HG02943 (cell line): ENCODE results near the gene DNAJC7.
"Not testable (repeated sequence)": the region's sequence is repeated elsewhere in the genome, so short reads cannot be mapped to it uniquely, and the experiment has no call there.

Experiments
- ATAC-seq: cut with Tn5 transposase; IDR thresholded peaks from one replicate; pipeline ENCODE4 v1.9.1; 2021; ENCODE audit warnings: mild to moderate bottlenecking, low read depth, moderate library complexity; ENCODE audit not compliant: unreplicated experiment

DNAJC7 gene

DNA sequence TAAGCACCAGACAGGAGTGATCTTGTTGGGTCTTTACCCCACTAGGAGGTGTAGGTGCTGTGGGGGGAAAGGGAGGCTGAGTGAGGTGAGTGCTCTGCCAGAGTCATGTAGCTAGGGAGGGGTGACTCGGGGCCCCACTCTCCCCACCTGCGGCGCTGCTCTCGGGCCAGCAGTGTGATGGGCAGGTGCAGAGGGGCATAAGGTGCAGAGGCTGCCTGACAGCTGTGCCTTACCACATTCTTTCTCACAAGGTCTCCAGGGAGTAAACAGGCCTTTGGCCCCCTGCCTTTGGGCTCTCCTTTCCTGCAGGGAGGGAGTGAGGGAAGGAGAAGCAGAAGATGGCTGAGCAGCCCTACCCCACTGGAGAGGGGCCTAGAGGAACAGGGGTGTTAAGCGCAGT is 55.1 kb downstream of the DNAJC7 start:
- no peak for ATAC-seq

DNA sequence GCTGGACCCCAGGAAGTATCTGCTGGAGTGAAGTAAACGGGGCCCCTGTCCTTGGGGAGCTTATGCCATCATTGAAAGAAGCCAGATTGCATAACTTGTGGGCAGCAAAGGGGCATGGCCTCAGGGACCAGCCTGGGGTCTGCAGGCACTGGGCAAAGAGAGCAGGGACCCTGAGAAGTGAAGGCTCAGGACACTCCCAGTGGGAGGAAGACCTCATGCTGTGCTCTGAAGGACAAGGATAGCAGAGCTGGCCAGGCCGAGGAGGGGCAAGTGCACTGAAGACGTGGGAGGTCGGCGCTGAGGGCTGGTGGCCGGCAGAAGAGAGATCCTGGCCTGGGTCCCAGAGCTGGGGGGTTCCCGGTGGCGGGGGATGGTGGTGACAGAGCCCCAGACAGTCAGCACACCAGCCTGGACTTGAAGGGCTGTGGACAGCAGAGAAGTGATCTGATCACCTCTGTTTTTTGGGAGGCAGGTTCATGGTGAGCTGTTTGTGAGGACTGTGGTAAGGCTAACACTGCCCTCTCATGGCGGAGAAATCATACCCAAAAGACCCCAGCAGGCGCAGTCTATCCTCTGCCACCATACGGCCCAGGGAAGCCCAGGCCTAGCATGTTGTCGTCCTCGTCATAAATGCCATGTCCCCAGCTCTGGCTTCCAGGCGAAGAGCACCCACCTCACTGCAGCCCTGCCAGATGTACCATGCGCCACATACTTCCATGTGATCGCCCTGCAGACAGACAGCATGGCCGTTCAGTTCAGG is 57.7 kb downstream of the DNAJC7 start:
- ATAC-seq: no peak

DNA sequence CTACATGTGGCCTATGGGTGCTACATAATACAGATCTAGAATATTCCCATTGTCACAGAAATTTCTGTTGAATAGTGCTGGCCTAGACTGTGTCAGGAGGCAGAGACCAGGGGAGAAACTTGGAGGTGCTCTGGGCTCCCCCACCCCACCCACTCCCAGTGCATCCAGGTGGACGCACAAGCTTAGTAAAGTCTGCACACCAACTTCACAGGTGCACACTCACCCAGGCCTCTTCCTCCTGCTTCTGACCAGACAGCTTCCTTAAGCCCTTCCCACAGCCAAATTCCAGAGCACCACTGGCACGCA is 58.3 kb downstream of the DNAJC7 start:
- ATAC-seq: no peak

DNA sequence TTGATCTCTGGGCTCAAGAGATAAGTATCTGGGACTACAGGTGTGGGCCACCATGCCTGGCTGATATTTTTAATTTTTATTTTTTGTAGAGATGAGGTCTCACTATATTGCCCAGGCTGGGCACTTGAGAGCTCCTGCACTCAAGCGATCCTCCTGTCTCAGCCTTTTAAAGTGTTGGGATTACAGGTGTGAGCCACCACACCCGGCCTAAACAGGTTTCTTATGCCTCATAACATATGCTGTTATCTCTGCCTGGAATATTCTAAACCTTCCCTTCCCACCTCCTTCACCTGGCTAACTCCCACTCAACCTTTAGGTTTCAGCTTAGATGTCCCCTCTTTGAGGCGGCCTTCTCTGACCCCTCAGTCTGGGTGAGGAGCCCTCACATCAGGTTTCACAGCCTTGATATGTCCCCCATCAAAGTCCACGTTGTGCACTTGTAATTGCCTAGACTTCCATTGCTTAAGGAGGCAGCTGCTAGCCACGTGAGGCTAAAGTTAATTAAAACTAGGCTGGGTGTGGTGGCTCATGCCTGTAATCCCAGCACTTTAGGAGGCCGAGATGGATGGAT is 59.3 kb downstream of the DNAJC7 start:
- no peak for ATAC-seq

GRCh38 chr17:41957031-41957868 is 60.0 kb downstream of the DNAJC7 start:
- no peak for ATAC-seq

GRCh38 chr17:41956522-41956921 is 60.7 kb downstream of the DNAJC7 start:
- no peak for ATAC-seq

- no peak for ATAC-seq
Measured at GRCh38 chr17:41948762-41949460, 68.3 kb downstream of the DNAJC7 start.

DNA sequence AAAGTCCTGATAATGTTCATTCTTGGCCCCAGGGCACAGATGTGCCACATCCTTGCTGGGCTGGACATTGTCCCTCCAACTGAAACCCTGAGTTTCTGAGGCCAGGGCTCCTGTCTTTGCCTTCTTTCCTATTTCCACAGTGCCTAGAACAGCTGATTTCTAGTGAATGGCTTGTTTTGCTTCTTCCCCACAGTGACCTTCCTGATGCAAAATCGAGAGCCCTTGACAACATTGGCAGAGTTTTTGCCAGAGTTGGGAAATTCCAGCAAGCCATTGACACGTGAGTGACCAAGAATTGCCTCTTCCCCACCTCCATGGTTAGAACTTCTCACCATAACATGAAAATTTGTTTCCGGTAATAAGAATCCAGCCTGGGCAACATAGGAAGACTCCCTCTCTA is 72.3 kb downstream of the DNAJC7 start:
- no peak for ATAC-seq

GRCh38 chr17:41943492-41943891 is 73.7 kb downstream of the DNAJC7 start:
- no peak for ATAC-seq

DNA sequence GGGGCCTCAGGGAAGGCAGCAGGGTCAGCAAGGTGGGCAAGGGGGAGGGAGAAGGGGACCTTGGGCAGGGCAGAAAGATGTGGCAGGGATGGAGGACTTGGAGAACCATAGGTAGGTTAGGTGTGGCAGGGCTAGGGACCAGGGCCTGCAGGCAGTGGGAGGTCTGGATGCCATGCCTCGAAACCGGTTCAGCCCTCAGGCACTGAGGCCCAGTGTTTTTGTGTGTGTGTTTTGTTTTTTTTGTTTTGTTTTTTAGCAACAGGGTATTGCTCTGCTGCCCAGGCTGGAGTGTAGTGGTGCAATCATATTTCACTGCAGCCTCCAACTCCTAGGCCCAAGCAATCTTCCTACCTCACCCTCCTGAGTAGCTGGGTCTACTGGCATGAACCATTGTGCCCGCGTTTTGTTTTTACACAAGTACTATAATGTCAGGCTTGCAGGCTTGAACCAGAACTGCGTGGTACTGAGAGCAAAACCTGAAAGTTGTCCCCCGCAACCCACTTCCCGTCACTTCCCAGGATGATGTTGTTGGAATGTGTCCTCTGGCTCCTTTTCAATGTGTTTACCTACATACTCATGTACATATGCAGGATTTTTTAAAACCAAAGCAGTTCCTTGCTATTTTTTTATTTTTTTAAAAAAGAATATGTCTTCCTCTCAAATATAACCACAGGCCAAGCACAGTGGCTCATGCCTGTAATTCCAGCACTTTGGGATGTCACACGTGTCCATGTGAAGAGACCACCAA is 74.4 kb downstream of the DNAJC7 start:
- no peak for ATAC-seq

DNA sequence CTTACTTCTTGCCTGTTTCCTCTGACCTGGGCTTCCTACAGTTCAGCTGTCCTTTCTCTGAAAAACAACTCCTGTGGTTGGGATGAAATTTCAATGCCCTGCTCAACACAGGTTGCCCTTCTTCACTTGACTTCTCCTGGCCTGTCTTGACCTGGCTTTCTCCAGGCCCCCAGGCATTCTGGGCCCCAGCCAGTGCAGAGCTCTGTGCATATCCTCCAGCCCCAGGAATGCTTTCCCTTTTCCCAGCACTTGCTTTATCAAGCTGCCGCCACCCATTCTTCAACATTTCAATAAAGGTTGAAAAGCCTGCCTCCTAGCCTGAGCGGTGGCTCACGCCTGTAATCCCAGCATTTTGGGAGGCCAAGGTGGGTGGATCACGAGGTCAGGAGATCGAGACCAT is 76.1 kb downstream of the DNAJC7 start:
- no peak for ATAC-seq

DNA sequence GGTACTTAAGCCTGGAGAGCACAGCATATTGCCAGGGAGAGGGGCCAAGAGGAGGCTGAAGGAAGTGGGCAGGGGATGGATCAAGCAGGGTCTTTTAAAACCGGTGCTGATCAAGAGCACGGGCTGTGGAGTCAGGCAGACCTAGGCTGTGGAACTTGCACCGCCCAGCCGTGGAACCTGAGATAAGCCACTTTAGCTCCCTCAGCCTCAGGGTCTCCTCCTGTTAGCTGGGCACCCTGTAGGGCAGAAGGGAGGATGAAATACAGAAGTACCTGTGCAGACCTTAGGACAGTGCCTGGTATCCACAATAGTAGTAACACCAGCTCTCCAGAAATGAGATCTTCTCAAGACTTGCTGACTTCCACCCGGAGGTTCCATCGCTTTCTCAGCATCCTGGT is 77.5 kb downstream of the DNAJC7 start:
- ATAC-seq: no peak

DNA sequence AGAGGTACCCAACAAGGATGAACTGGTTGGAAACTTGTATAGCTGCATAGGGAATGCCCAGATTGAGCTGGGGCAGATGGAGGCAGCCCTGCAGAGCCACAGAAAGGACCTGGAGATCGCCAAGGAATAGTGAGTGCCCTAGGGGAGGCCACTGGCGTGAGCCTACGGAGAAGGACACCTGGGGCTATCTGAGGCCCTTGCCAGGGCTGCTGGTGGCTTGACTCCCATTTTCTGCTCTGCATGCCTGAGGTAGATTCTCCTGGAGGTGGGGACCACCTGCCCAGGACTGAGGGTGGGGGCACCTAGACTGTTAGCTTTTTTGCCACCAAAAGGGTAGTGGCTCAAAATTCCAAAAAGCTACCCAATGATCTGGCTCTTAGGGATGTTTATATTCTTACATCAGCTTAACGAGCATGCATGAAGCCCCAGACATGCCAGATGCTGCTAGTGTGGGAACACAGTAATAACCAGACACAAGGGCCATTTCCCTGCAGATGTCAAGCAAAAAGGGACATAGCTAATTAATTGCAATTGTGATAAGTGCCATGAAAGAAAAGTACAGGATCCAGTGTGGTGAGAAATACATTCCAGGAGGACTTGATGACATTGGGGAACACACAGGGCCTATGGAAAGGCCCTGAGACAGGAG is 78.1 kb downstream of the DNAJC7 start:
- no peak for ATAC-seq

GRCh38 chr17:41937970-41938954 is 79.0 kb downstream of the DNAJC7 start:
- ATAC-seq: no peak

GRCh38 chr17:41935641-41936040 is 81.6 kb downstream of the DNAJC7 start:
- no peak for ATAC-seq

GRCh38 chr17:41932816-41933389 is 84.3 kb downstream of the DNAJC7 start:
- ATAC-seq: no peak

GRCh38 chr17:41931715-41932114 is 85.5 kb downstream of the DNAJC7 start:
- ATAC-seq: not testable (repeated sequence)

- not testable (repeated sequence) for ATAC-seq
Measured at GRCh38 chr17:41930833-41931156, 86.4 kb downstream of the DNAJC7 start.
